Muscle layer of colon (tissue), 2 donors: ENCODE results near the gene SEPTIN5.

ENCODE experiments used
- H3K27ac ChIP-seq: one replicate; pipeline ENCODE4 v1.7.0; 2013; ENCODE audit warnings: low read depth, mild to moderate bottlenecking, low read length, moderate library complexity
- H3K27me3 ChIP-seq, 2 donors: one replicate each; pipeline ENCODE4 v1.7.0; 2013; ENCODE audit warnings: low read length in 2 of 2, mild to moderate bottlenecking in 2 of 2; ENCODE audit not compliant: insufficient read depth in 2 of 2, control insufficient read depth in 1 of 2
- H3K36me3 ChIP-seq: one replicate; pipeline ENCODE4 v1.7.0; 2013; ENCODE audit warnings: mild to moderate bottlenecking, low read length; ENCODE audit not compliant: insufficient read depth
- H3K4me1 ChIP-seq: one replicate; pipeline ENCODE4 v1.7.0; 2013; ENCODE audit warnings: mild to moderate bottlenecking, low read length; ENCODE audit not compliant: insufficient read depth
- H3K4me3 ChIP-seq, 2 donors: one replicate each; pipeline ENCODE4 v1.7.0; 2013; ENCODE audit warnings: low read length in 2 of 2, low read depth in 1 of 2, mild to moderate bottlenecking in 1 of 2, moderate library complexity in 1 of 2
- H3K9ac ChIP-seq: one replicate; pipeline ENCODE4 v1.7.0; 2013; ENCODE audit warnings: low read length
- H3K9me3 ChIP-seq: one replicate; pipeline ENCODE4 v1.7.0; 2013; ENCODE audit warnings: mild to moderate bottlenecking, low read length
- donor health status: abdominal sarcoma.
- donor health status: Adenocarcinoma of cecum.

SEPTIN5 gene

DNA sequence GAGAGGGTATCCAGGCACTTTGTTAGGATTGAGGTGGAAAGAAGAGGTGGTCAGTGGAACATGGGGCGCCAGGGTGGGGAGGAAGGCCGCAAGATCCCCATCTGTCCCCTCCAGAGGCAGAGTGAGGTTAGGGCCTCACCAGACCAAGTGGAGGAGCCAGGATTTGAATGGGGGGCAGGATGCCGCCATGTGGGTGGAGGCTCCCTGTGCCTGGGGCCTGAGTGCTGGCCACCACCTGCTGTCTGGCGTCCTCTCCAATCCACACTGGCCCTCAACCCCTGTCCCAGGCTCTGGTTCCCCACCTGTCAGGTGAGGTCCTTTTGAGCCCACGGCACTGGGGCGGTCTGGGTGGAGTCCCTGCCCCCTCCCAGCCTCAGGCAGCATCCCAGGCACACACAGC, 28.8 kb downstream of the SEPTIN5 start:
- no peak overlapping the region for H3K9ac ChIP-seq
- no peak overlapping the region for H3K4me3 ChIP-seq
- H3K9me3 ChIP-seq = no peaks in the 10 kb centered on the region
- H3K27ac ChIP-seq = no peak overlapping the region
- no peaks in the 10 kb centered on the region for H3K4me1 ChIP-seq
- H3K36me3 ChIP-seq = no peaks in the 10 kb centered on the region
- no peaks in the 10 kb centered on the region for H3K27me3 ChIP-seq

GRCh38 chr22:19743651-19744050, 29.3 kb downstream of the SEPTIN5 start:
- no peaks in the 10 kb centered on the region for H3K27me3 ChIP-seq
- H3K9me3 ChIP-seq = no peaks in the 10 kb centered on the region
- no peaks in the 10 kb centered on the region for H3K36me3 ChIP-seq
- H3K27ac ChIP-seq = no peak overlapping the region
- H3K9ac ChIP-seq = no peak overlapping the region
- H3K4me1 ChIP-seq = no peaks in the 10 kb centered on the region
- H3K4me3 ChIP-seq = no peak overlapping the region

DNA sequence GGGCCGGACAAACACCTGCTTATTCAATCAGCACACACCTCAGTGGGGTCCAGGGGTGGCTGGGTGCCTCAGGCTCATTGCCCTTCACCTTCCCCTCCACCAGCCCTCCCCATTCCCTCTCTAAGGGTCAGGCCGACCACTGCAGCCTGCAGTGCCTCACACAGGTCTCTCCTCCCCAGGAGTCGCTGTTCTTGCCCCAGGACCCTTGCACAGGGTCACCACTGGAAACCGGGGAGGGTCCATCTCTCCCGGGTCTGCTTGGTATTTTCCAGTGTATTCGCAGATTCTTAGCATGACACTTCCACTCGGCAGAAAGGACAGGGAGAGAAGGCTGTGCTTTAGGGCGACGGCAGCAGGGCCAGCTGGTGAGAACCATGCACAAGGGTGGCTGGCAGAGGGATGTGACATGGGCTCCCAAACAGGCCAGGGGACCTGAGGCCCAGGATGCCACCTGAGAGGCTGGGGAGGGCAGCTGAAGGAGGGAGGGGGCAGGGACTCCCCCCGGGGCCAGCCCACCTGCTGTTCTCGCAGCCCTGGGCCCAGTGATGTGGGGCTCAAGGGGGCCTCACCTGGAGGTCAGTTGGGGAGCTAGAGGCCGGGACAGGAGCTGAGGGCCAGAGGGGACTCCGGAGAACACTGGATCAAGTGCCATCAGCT, 30.2 kb downstream of the SEPTIN5 start:
- no peaks in the 10 kb centered on the region for H3K27me3 ChIP-seq
- H3K4me1 ChIP-seq = no peaks in the 10 kb centered on the region
- no peak overlapping the region for H3K4me3 ChIP-seq
- H3K9ac ChIP-seq = no peak overlapping the region
- H3K36me3 ChIP-seq = no peaks in the 10 kb centered on the region
- no peaks in the 10 kb centered on the region for H3K9me3 ChIP-seq
- H3K27ac ChIP-seq = no peak overlapping the region

DNA sequence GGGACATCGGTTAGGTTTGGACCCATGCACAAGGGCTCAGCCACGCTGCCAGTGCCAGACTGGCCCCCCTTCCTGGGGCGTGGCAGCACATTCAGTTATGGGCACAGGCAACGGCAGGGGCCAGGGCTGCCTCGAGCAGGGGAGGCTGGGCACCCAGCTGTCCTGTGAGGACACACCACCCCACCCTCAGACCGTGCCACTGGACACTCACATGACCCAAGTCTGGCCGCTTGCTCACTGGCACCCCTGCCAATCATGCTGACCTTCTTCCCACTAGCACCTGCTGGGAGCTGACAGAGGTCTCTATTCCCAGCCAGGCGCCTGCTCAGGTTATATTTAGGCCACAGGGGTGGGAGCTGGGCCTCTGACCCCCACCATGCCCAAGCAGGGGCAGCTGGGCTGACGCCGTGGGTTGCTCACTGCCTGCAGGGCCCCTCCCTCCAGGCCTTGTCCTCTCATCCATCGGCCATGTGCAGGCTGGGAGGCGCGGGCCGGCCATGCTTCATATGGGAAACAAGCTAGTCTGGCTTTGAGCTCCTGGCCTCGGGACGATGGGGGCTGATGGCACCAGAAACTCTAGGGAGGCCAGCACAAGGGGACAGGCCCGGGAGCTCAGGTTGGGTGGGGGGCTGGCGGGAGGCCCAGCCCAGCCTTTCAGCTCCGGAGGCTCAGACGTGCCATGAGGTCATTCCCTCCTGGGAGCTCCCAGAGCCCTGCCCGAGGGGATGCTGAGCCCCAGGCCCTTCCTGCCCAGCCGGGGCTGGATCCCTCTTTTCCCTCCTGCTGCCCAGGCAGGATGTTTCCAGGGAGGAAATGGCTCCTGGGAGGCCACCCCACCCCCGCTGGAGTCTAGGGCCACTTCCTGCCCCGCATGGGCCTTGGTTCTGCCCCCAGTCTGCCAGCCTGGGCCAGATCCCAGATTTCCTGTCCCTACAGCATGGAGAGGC, 31.1 kb downstream of the SEPTIN5 start:
- no peaks in the 10 kb centered on the region for H3K9me3 ChIP-seq
- no peaks in the 10 kb centered on the region for H3K27me3 ChIP-seq
- H3K4me1 ChIP-seq = no peaks in the 10 kb centered on the region
- no peak overlapping the region for H3K4me3 ChIP-seq
- H3K36me3 ChIP-seq = no peaks in the 10 kb centered on the region
- H3K27ac ChIP-seq = no peak overlapping the region
- no peak overlapping the region for H3K9ac ChIP-seq

- no peaks in the 10 kb centered on the region for H3K9me3 ChIP-seq
- no peak overlapping the region for H3K9ac ChIP-seq
- no peak overlapping the region for H3K4me3 ChIP-seq
- H3K27ac ChIP-seq = no peak overlapping the region
- H3K36me3 ChIP-seq = no peaks in the 10 kb centered on the region
- no peaks in the 10 kb centered on the region for H3K4me1 ChIP-seq
- peaks cover 0 to 9% of the 10 kb centered on the region in 2 donors for H3K27me3 ChIP-seq
Observed at GRCh38 chr22:19746726-19747125, 32.4 kb downstream of the SEPTIN5 start.

GRCh38 chr22:19747551-19747950, 33.2 kb downstream of the SEPTIN5 start:
- Histone ChIP-seq H3K4me3 (no peak overlapping the region), H3K36me3 (no peaks in the 10 kb centered on the region), H3K9ac (no peak overlapping the region), H3K4me1 (no peaks in the 10 kb centered on the region), H3K27ac (no peak overlapping the region), H3K27me3 (peaks cover 0 to 14% of the 10 kb centered on the region in 2 donors), H3K9me3 (no peaks in the 10 kb centered on the region)

DNA sequence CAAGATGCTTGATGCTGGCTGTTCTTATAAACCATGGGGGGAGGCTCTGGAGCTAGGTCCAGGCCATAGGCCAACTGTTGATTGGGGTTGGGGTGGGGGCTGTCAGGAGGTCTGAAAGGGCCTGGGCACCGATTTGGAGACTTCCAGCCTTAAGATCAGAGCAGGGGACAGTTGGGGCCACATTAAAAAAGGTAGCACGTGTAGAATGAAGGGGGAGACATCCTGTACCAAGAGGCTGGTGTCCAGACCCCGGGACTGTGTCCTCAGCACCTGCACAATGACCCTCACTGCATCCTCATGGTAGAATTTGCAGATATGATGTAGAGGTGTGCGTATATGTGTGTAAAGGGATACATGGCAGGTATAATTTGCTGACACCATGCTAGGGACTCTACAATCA, 33.8 kb downstream of the SEPTIN5 start:
- Histone ChIP-seq H3K27me3 (peaks cover 0 to 14% of the 10 kb centered on the region in 2 donors), H3K4me3 (no peak overlapping the region), H3K4me1 (no peaks in the 10 kb centered on the region), H3K9ac (no peak overlapping the region), H3K36me3 (no peaks in the 10 kb centered on the region), H3K27ac (no peak overlapping the region), H3K9me3 (no peaks in the 10 kb centered on the region)

DNA sequence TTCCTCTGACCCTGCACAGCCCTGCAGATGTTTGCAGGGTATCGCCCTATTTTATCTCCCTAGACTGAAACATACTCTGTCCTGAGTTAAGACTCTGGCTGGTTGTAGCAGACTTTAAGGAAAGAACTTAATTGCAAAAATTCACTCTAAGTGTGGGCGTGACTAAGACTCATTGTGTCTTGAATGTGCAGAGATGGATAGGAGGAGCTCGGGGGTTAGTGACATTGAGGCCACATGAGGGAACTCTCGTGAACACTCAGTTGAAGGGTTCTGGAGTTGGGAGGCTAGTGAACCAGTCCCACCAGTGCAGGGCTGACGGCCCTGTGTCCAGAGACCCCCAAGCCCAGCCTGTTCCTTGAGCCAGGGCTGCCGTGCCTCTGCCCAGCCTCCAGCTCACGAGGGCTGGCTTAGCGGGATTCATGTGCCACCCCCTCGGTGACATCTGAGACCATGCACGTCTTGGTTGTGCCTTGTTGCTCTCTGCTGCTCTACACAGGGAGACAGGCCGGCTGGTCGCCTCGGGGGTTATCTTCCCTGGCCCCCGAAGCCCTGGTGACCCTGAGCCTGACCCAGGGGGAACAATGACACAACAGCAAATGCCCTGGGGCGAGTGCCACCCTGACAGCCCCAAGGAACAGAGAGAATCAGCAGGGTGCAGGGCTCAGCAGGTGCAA, 34.8 kb downstream of the SEPTIN5 start:
- Histone ChIP-seq H3K27ac (no peak overlapping the region), H3K9me3 (no peaks in the 10 kb centered on the region), H3K4me1 (no peaks in the 10 kb centered on the region), H3K27me3 (peaks cover 0 to 22% of the 10 kb centered on the region in 2 donors), H3K36me3 (no peaks in the 10 kb centered on the region), H3K4me3 (no peak overlapping the region), H3K9ac (no peak overlapping the region)

GRCh38 chr22:19749876-19750275, 35.6 kb downstream of the SEPTIN5 start:
- no peak overlapping the region for H3K4me3 ChIP-seq
- H3K27ac ChIP-seq = no peak overlapping the region
- H3K36me3 ChIP-seq = no peaks in the 10 kb centered on the region
- H3K9me3 ChIP-seq = no peaks in the 10 kb centered on the region
- H3K4me1 ChIP-seq = no peaks in the 10 kb centered on the region
- no peak overlapping the region for H3K9ac ChIP-seq
- H3K27me3 ChIP-seq = peaks cover 7 to 30% of the 10 kb centered on the region in 2 donors

GRCh38 chr22:19750507-19751490, 36.5 kb downstream of the SEPTIN5 start:
- Histone ChIP-seq H3K4me1 (no peaks in the 10 kb centered on the region), H3K36me3 (no peaks in the 10 kb centered on the region), H3K27ac (no peak overlapping the region), H3K9me3 (no peaks in the 10 kb centered on the region), H3K27me3 (peaks cover 11 to 39% of the 10 kb centered on the region in 2 donors), H3K4me3 (no peak overlapping the region), H3K9ac (no peak overlapping the region)
